Naive thymus-derived CD4-positive, alpha-beta T cell (primary cell): ENCODE data around the gene POC1A. TPM values are rescaled to one million over a fixed set of nuclear protein-coding genes. Genes with fewer than 3 reads are reported as not detected.
"Not testable (repeated sequence)": the region's sequence is repeated elsewhere in the genome, so short reads cannot be mapped to it uniquely, and the experiment has no call there.

Experiments
- ATAC-seq: fragments of 150-1000 bp; cut with Tn5 transposase; 2 replicates; pipeline ENCODE4 v1.10.0; 2021; ENCODE audit warnings: mild to moderate bottlenecking, moderate library complexity
- CTCF ChIA-PET: fragments of 350-600 bp; sonication (Branson Sonifier 250); formaldehyde crosslinking; loops from one replicate; lab custom pipeline; 2021; ENCODE audit warnings: antibody characterized with exemption; lab: Charles Lee
- POLR2A ChIA-PET: fragments of 350-600 bp; sonication (Branson Sonifier 250); formaldehyde crosslinking; loops from one replicate; lab custom pipeline; 2021; ENCODE audit warnings: antibody characterized with exemption, inconsistent platforms; lab: Charles Lee
- DNase-seq, 9 donors: peaks; one replicate each; pipeline versions ENCODE4 v3.0.0 to v3.0.0-alpha.2; 2020 to 2022; ENCODE audit warnings: mixed read lengths in 1 of 9
- H3K27ac ChIP-seq: one replicate; pipeline ENCODE4 v1.7.0; 2013; ENCODE audit warnings: mild to moderate bottlenecking, low read depth, low read length, moderate library complexity
- H3K27me3 ChIP-seq, 2 donors: one replicate each; pipeline ENCODE4 v1.7.0; 2013; ENCODE audit warnings: low read length in 2 of 2, mild to moderate bottlenecking in 2 of 2, moderate library complexity in 2 of 2; ENCODE audit not compliant: control insufficient read depth in 2 of 2, insufficient read depth in 2 of 2
- H3K36me3 ChIP-seq, 3 experiments: 1 replicate in 2 of 3; 2 replicates in 1 of 3; pipeline ENCODE4 v1.7.0; 2013; ENCODE audit warnings: low read length in 3 of 3, mild to moderate bottlenecking in 3 of 3, moderate library complexity in 1 of 3; ENCODE audit not compliant: insufficient read depth in 3 of 3, control insufficient read depth in 2 of 3
- H3K4me1 ChIP-seq, 2 donors: one replicate each; pipeline ENCODE4 v1.7.0; 2013; ENCODE audit warnings: low read length in 2 of 2, mild to moderate bottlenecking in 2 of 2, moderate library complexity in 1 of 2; ENCODE audit not compliant: control insufficient read depth in 2 of 2, insufficient read depth in 2 of 2
- H3K4me3 ChIP-seq: 2 replicates; pipeline ENCODE4 v1.7.0; 2013; ENCODE audit warnings: mild to moderate bottlenecking, low read length
- H3K9me3 ChIP-seq, 3 experiments: 1 replicate in 2 of 3; 2 replicates in 1 of 3; pipeline ENCODE4 v1.7.0; 2013; ENCODE audit warnings: low read length in 3 of 3; ENCODE audit not compliant: control insufficient read depth in 2 of 3
- H3K27ac Mint-ChIP-seq, 9 donors: one replicate each; pipeline ENCODE4 v1.8.0; 2020 to 2022; ENCODE audit warnings: mixed read lengths in 9 of 9, mild to moderate bottlenecking in 8 of 9, moderate library complexity in 5 of 9, inconsistent platforms in 2 of 9
- H3K27me3 Mint-ChIP-seq, 5 donors: one replicate each; pipeline ENCODE4 v1.8.0; 2021 to 2022; ENCODE audit warnings: mixed read lengths in 5 of 5, mild to moderate bottlenecking in 1 of 5
- H3K36me3 Mint-ChIP-seq, 5 donors: one replicate each; pipeline ENCODE4 v1.8.0; 2020 to 2022; ENCODE audit warnings: mixed read lengths in 5 of 5, mild to moderate bottlenecking in 3 of 5, inconsistent platforms in 1 of 5
- H3K4me1 Mint-ChIP-seq, 7 donors: one replicate each; pipeline ENCODE4 v1.8.0; 2020 to 2022; ENCODE audit warnings: mixed read lengths in 7 of 7, mild to moderate bottlenecking in 3 of 7, inconsistent platforms in 1 of 7
- H3K4me3 Mint-ChIP-seq, 10 donors: one replicate each; pipeline ENCODE4 v1.8.0; 2020 to 2022; ENCODE audit warnings: mild to moderate bottlenecking in 10 of 10, mixed read lengths in 10 of 10, moderate library complexity in 6 of 10, inconsistent platforms in 2 of 10
- H3K9me3 Mint-ChIP-seq, 11 donors: one replicate each; pipeline ENCODE4 v1.8.0; 2020 to 2022; ENCODE audit warnings: mixed read lengths in 11 of 11, mild to moderate bottlenecking in 4 of 11, inconsistent platforms in 1 of 11, moderate library complexity in 1 of 11
- intact Hi-C, 2 donors: fragments of 100-400 bp; cut with micrococcal nuclease; formaldehyde crosslinking; loops; one replicate each; pipeline ENCODE4 v1.15.1; 2023
- polyA plus RNA-seq, 2 donors: library from polyadenylated mRNA; unstranded; fragments of 300-500 nt; fragmentation: Illumina TruSeq; gene quantifications; one replicate each; pipeline ENCODE4 v1.2.3, GENCODE V29; 2021
- total RNA-seq, 6 experiments: library from RNA in 5 of 6; stranded (reverse) in 5 of 6; gene quantifications; 1 replicate in 5 of 6; 2 replicates in 1 of 6; pipeline ENCODE4 v1.2.3 and lab custom pipeline; 2021 to 2026

Gene POC1A
- total and polyA plus RNA-seq, 7 experiments from 2014 or later = 0.58 to 19.7 (median 1.3) TPM

DNA sequence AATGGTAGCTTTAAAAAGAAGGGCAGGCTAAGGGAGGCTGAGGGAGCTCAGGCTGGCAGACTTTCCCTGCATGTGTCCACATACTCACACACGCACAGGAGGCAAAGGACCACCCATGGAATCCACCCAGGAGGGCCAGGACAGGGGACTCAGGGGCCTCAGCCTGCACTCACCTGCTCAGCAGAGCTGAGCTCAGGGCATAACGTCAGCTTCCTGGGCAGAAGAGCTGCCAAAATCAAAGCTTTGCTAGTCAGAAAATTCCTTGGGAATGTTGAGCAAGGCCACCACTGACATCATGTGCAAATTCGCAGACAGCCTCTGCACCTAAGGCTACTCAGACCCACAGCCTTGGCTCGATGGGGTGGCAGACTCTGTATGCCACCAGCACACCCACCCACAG is 27.3 kb upstream of the POC1A start:
- intact Hi-C loops = no loop called here
- H3K9me3 ChIP-seq = no peaks in the 10 kb centered on the region
- Mint-ChIP-seq H3K4me1 (peaks cover 0 to 10% (median 0%) of the 10 kb centered on the region in 7 donors), H3K4me3 (no peak overlapping the region), H3K36me3 (no peaks in the 10 kb centered on the region), H3K27ac (no peak overlapping the region), H3K27me3 (peaks cover 0 to 12% (median 0%) of the 10 kb centered on the region in 5 donors), H3K9me3 (peaks cover 0 to 2% (median 0%) of the 10 kb centered on the region in 11 donors)
- CTCF ChIA-PET = no interaction called here
- H3K4me1 ChIP-seq = peaks cover 0 to 10% of the 10 kb centered on the region in 2 donors
- H3K36me3 ChIP-seq = no peaks in the 10 kb centered on the region
- H3K4me3 ChIP-seq = no peak overlapping the region
- POLR2A ChIA-PET = interaction anchor here (0.6 to 0.7 kb wide), 2 partner anchors 24 to 209 kb away, joined by 3 to 4 read pairs; no protein-coding TSS in a partner anchor
- no peak for ATAC-seq
- DNase-seq = no peak
- H3K27me3 ChIP-seq = no peaks in the 10 kb centered on the region
- no peak overlapping the region for H3K27ac ChIP-seq

DNA sequence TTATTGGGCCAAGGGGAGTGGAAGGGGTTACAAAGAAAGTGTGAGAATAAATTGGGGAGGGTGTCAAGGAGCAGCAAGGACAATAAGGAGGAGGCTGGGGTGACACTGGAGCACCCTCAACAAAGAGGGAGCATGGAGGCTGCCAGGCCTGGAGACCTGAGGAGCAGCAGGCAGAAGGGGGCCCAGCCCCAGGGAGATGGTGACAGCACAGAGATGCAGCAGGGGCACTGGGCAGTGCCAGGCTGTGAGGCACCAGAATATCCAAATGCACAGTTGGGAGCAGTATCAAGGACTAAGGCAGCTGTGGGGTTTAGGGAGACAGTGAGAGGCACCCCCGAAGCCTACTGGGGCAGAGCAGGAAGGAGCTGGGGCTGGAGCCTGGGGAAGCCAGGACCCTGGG is 24.3 kb upstream of the POC1A start:
- DNase-seq = no peak
- POLR2A ChIA-PET = interaction anchor here (0.5 kb wide), 1 partner anchor 11 kb away, joined by 4 read pairs; no protein-coding TSS in a partner anchor
- peaks cover 0 to 13% (median 0%) of the 10 kb centered on the region in 7 donors for H3K4me1 Mint-ChIP-seq
- no peak overlapping the region for H3K27ac Mint-ChIP-seq
- no peak for ATAC-seq
- no peaks in the 10 kb centered on the region for H3K36me3 ChIP-seq
- H3K4me3 ChIP-seq = no peak overlapping the region
- intact Hi-C loops = no loop called here
- no peaks in the 10 kb centered on the region for H3K27me3 ChIP-seq
- peaks cover 0 to 12% (median 0%) of the 10 kb centered on the region in 5 donors for H3K27me3 Mint-ChIP-seq
- H3K9me3 ChIP-seq = no peaks in the 10 kb centered on the region
- CTCF ChIA-PET = interaction anchor here (0.7 kb wide), 2 partner anchors 11 to 39 kb away, joined by 3 to 4 read pairs; no protein-coding TSS in a partner anchor
- H3K4me3 Mint-ChIP-seq = no peak overlapping the region
- H3K4me1 ChIP-seq = peaks cover 0 to 10% of the 10 kb centered on the region in 2 donors
- no peaks in the 10 kb centered on the region for H3K36me3 Mint-ChIP-seq
- H3K27ac ChIP-seq = no peak overlapping the region
- H3K9me3 Mint-ChIP-seq = peaks cover 0 to 4% (median 0%) of the 10 kb centered on the region in 11 donors

DNA sequence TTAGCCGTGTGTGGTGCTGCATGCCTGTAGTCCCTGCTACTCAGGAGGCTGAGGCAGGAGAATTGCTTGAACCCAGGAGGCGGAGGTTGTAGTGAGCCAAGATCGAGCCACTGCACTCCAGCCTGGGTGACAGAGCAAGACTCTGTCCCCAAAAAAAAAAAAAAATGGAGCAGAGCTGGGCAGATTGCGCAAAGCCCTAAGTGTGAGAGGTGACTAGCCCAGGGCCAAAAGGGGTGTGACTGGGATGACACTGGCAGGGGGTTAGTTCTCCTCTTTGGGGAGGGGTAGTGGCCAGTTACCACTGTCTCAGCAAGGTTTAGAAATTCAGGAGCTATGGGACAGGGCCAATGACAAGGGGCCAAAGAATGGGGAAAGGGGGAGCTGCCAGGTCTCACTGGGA is 23.9 kb upstream of the POC1A start:
- H3K27me3 ChIP-seq, H3K9me3 ChIP-seq, DNase-seq, H3K36me3 Mint-ChIP-seq, H3K27ac ChIP-seq, H3K27ac Mint-ChIP-seq, H3K4me1 ChIP-seq, CTCF ChIA-PET, H3K4me3 ChIP-seq, H3K9me3 Mint-ChIP-seq, H3K36me3 ChIP-seq, H3K4me3 Mint-ChIP-seq, intact Hi-C loops, ATAC-seq: not testable (repeated sequence)
- H3K27me3 Mint-ChIP-seq = peaks cover 0 to 12% (median 0%) of the 10 kb centered on the region in 5 donors
- POLR2A ChIA-PET = interaction anchor here (0.5 kb wide), 1 partner anchor 10 kb away, joined by 4 read pairs; no protein-coding TSS in a partner anchor
- peaks cover 0 to 17% (median 0%) of the 10 kb centered on the region in 7 donors for H3K4me1 Mint-ChIP-seq

DNA sequence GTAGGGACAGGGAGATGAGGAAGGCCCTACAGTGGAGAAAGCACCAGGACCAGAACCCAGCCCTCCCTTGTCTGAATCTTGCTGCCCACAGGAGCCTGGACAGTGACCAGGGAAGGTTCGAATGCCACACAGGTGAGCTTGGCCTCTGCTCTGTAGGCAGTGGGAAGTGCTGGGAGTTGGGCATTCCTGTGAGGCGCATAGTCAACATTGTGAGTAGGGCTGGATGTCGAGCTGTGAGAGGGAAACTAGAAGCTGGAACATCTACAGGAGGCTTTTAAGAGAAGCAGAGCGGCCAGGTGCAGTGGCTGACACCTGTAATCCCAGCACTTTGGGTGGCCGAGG is 23.4 kb upstream of the POC1A start:
- no peak overlapping the region for H3K4me3 ChIP-seq
- H3K27ac ChIP-seq = no peak overlapping the region
- H3K9me3 ChIP-seq = no peaks in the 10 kb centered on the region
- Mint-ChIP-seq H3K4me1 (peaks cover 0 to 17% (median 0%) of the 10 kb centered on the region in 7 donors), H3K36me3 (no peaks in the 10 kb centered on the region), H3K4me3 (no peak overlapping the region), H3K27me3 (peaks cover 0 to 12% (median 0%) of the 10 kb centered on the region in 5 donors), H3K9me3 (peaks cover 0 to 2% (median 0%) of the 10 kb centered on the region in 11 donors), H3K27ac (peak overlapping the region in 1 of 9 donors; percentile 9)
- H3K27me3 ChIP-seq = no peaks in the 10 kb centered on the region
- ChIA-PET POLR2A (no interaction called here), CTCF (no interaction called here)
- ATAC-seq = no peak
- H3K4me1 ChIP-seq = peaks cover 0 to 4% of the 10 kb centered on the region in 2 donors
- no peaks in the 10 kb centered on the region for H3K36me3 ChIP-seq
- no peak for DNase-seq
- intact Hi-C loops = no loop called here

DNA sequence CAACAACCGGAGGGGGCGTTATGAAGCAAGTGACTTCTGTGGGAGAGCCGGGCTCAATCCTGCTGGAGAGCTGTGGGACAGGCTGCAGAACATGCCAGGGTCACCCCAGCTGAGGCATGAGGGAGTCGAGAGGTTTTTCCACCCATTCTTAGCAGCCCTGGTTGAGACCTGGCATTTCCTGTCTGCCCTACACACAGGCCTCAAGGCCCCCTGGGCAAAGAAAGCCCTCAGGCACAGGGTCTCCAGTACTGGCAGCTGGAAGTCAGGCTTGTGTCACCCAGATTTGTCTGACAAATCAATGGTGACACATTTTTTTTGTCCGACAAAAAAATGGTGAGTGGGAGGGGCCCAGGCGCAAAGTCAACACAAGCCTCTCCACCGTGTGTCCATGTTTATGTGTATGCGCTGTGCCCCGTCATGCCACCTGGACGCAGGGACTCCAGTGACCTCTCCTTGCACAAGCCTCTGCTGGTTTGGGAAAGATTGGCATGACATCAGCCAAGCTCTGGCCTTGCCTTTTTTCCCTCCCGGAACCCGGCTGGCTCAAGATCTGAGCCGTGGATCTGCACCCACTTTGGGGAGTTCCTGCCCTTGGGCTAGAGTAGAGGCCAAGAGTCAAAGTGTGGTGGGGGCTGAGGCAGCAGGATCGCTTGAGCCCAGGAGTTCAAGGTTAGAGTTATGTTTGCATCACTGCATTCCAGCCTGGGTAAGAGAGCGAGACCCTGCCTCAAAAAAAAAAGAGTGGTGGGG is 22.9 kb upstream of the POC1A start:
- no peaks in the 10 kb centered on the region for H3K36me3 Mint-ChIP-seq
- intact Hi-C loops = no loop called here

DNA sequence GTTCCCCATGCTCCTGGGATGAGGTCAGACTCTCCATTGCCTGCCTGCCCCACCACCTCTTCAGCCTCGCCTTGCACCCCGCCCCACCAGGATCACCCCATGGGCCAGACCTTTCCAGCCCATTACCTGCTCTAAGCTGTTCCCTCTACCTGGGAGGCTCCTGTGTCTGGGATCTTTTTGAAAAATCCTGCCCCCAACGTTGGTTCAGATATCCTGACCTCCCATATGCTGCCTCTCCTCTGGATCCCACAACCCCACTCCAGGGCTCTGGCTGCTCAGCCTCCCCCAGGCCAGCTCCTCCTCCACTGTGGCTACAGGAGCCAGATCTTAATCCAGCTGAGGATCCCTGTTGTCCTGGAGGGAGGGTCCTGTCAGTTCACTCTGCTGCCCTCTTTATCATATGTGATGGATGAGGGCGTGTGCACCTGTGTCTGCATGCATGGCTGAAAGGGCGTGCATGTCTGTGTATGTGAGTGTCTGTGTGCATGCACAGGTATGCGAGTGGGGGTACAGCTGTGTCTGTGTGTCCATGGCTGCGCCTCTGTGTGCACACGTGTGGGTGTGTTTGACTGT is 22.0 kb upstream of the POC1A start:
- POLR2A ChIA-PET = interaction anchor here (1.1 kb wide), 1 partner anchor 25 kb away, joined by 3 read pairs; no protein-coding TSS in a partner anchor
- no peak overlapping the region for H3K27ac ChIP-seq
- H3K9me3 ChIP-seq = no peaks in the 10 kb centered on the region
- no peaks in the 10 kb centered on the region for H3K36me3 ChIP-seq
- no peak overlapping the region for H3K4me3 ChIP-seq
- ATAC-seq (no peak), DNase-seq (no peak)
- H3K36me3 Mint-ChIP-seq = no peaks in the 10 kb centered on the region
- CTCF ChIA-PET = no interaction called here
- H3K4me1 ChIP-seq = no peaks in the 10 kb centered on the region
- peaks cover 0 to 4% (median 0%) of the 10 kb centered on the region in 11 donors for H3K9me3 Mint-ChIP-seq
- peaks cover 0 to 10% (median 0%) of the 10 kb centered on the region in 7 donors for H3K4me1 Mint-ChIP-seq
- H3K4me3 Mint-ChIP-seq = no peak overlapping the region
- H3K27me3 ChIP-seq = no peaks in the 10 kb centered on the region
- no peak overlapping the region for H3K27ac Mint-ChIP-seq
- intact Hi-C loops = no loop called here
- peaks cover 0 to 8% (median 0%) of the 10 kb centered on the region in 5 donors for H3K27me3 Mint-ChIP-seq

More for the DNA sequence above, 22.9 kb upstream of the POC1A start:
- ATAC-seq (no peak), DNase-seq (no peak)
- H3K9me3 ChIP-seq = no peaks in the 10 kb centered on the region
- Mint-ChIP-seq H3K4me3 (no peak overlapping the region), H3K4me1 (peaks cover 0 to 11% (median 0%) of the 10 kb centered on the region in 7 donors), H3K27me3 (peaks cover 0 to 8% (median 0%) of the 10 kb centered on the region in 5 donors), H3K9me3 (peaks cover 0 to 2% (median 0%) of the 10 kb centered on the region in 11 donors), H3K27ac (no peak overlapping the region)
- no peaks in the 10 kb centered on the region for H3K27me3 ChIP-seq
- no peak overlapping the region for H3K4me3 ChIP-seq
- H3K36me3 ChIP-seq = no peaks in the 10 kb centered on the region
- ChIA-PET POLR2A (no interaction called here), CTCF (no interaction called here)
- H3K27ac ChIP-seq = no peak overlapping the region
- no peaks in the 10 kb centered on the region for H3K4me1 ChIP-seq
